ENCODE data around the gene DIDO1. TPM values are rescaled to one million over a fixed set of nuclear protein-coding genes. Genes with fewer than 3 reads are reported as not detected.
A peak's percentile ranks its signal among the peaks of the same experiment; 100 is the strongest.

The DIDO1 gene
- total and polyA plus RNA-seq, 2 of the 13 experiments (the other 11 are each of a cell fraction or from before 2014, with no cell fraction given) = 75.0 to 75.1 TPM

DNA sequence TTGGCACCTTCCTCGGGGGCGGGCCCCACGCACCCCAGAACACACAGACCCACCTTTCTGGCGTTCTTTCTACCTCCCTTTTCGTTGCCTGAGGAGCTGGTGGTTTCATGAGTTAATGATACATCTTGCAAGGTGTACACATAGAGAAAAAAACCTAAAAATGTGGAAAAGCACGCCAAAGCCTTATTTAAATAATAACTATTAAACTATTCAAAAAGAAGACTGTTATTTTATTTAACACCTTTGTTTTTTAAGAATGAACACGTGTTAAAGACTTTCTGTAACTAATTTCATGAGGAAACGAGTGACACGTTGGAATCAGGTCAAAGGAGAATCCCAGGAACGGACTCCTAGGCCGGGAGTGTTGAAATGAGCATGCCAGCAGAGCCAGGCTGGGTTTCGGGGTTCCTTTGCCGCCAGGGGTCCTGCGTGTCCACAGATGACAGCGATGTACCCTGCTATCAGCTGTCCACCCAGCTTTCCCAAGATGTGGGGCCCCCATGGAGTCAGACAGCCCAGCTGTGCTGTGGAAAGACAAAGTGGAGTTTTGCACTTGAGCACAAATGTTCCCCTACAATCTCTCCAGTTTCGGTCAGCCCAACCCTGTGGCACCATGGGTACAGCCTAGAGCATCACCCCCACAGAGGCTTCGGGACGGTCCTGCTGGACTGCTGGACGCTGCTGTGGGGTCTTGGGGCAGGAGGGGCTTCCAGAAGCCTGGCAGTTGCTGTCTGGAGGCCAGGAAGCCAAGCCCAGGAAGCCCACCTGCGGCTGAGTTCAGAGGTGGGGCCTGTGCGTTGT, 42.3 kb upstream of the DIDO1 start (continued):
- TF ChIP-seq, protein P1, sequence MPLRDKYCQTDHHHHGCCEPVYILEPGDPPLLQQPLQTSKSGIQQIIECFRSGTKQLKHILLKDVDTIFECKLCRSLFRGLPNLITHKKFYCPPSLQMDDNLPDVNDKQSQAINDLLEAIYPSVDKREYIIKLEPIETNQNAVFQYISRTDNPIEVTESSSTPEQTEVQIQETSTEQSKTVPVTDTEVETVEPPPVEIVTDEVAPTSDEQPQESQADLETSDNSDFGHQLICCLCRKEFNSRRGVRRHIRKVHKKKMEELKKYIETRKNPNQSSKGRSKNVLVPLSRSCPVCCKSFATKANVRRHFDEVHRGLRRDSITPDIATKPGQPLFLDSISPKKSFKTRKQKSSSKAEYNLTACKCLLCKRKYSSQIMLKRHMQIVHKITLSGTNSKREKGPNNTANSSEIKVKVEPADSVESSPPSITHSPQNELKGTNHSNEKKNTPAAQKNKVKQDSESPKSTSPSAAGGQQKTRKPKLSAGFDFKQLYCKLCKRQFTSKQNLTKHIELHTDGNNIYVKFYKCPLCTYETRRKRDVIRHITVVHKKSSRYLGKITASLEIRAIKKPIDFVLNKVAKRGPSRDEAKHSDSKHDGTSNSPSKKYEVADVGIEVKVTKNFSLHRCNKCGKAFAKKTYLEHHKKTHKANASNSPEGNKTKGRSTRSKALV (CRISPR knock-in tag; IDR thresholded peaks at IDR 0.05) = no peak
- TF ChIP-seq, protein P2, sequence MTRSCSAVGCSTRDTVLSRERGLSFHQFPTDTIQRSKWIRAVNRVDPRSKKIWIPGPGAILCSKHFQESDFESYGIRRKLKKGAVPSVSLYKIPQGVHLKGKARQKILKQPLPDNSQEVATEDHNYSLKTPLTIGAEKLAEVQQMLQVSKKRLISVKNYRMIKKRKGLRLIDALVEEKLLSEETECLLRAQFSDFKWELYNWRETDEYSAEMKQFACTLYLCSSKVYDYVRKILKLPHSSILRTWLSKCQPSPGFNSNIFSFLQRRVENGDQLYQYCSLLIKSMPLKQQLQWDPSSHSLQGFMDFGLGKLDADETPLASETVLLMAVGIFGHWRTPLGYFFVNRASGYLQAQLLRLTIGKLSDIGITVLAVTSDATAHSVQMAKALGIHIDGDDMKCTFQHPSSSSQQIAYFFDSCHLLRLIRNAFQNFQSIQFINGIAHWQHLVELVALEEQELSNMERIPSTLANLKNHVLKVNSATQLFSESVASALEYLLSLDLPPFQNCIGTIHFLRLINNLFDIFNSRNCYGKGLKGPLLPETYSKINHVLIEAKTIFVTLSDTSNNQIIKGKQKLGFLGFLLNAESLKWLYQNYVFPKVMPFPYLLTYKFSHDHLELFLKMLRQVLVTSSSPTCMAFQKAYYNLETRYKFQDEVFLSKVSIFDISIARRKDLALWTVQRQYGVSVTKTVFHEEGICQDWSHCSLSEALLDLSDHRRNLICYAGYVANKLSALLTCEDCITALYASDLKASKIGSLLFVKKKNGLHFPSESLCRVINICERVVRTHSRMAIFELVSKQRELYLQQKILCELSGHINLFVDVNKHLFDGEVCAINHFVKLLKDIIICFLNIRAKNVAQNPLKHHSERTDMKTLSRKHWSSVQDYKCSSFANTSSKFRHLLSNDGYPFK (CRISPR knock-in tag; IDR thresholded peaks at IDR 0.05; ENCODE audit: borderline replicate concordance) = no peak; the same call in 1 of the 2 replicates
- TF ChIP-seq ZSCAN30 (CRISPR knock-in tag; IDR thresholded peaks at IDR 0.05) (no peak), ZSCAN22 (CRISPR knock-in tag; IDR thresholded peaks at IDR 0.05) (no peak), MIXL1 (CRISPR knock-in tag; IDR thresholded peaks at IDR 0.05) (no peak), U2AF2 (IDR thresholded peaks at IDR 0.05; ENCODE audit: low read depth, low read length) (no peak), ZBTB20 (CRISPR knock-in tag; IDR thresholded peaks at IDR 0.05; ENCODE audit: borderline replicate concordance, low read depth) (no peak), ZNF607 (CRISPR knock-in tag; IDR thresholded peaks at IDR 0.05; ENCODE audit: borderline replicate concordance) (no peak; the same call in 1 of the 2 replicates), ZNF724P (CRISPR knock-in tag; IDR thresholded peaks at IDR 0.05; ENCODE audit: borderline replicate concordance) (no peak), JUN (CRISPR knock-in tag; IDR thresholded peaks at IDR 0.05) (0 out of 2 replicates have a peak, but pooled peaks have one; percentile 51), IRX3 (CRISPR knock-in tag; IDR thresholded peaks at IDR 0.05; ENCODE audit: borderline replicate concordance, low read depth) (no peak), ZSCAN25 (CRISPR knock-in tag; IDR thresholded peaks at IDR 0.05) (0 out of 2 replicates have a peak, but pooled peaks have one; percentile 50), KLF16 (CRISPR knock-in tag; IDR thresholded peaks at IDR 0.05) (no peak)
- TF ChIP-seq, protein P3, sequence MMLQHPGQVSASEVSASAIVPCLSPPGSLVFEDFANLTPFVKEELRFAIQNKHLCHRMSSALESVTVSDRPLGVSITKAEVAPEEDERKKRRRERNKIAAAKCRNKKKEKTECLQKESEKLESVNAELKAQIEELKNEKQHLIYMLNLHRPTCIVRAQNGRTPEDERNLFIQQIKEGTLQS (CRISPR knock-in tag; IDR thresholded peaks at IDR 0.05) = no peak
- TF ChIP-seq, protein P4, sequence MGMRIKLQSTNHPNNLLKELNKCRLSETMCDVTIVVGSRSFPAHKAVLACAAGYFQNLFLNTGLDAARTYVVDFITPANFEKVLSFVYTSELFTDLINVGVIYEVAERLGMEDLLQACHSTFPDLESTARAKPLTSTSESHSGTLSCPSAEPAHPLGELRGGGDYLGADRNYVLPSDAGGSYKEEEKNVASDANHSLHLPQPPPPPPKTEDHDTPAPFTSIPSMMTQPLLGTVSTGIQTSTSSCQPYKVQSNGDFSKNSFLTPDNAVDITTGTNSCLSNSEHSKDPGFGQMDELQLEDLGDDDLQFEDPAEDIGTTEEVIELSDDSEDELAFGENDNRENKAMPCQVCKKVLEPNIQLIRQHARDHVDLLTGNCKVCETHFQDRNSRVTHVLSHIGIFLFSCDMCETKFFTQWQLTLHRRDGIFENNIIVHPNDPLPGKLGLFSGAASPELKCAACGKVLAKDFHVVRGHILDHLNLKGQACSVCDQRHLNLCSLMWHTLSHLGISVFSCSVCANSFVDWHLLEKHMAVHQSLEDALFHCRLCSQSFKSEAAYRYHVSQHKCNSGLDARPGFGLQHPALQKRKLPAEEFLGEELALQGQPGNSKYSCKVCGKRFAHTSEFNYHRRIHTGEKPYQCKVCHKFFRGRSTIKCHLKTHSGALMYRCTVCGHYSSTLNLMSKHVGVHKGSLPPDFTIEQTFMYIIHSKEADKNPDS (CRISPR knock-in tag; IDR thresholded peaks at IDR 0.05) = no peak
- TF ChIP-seq, protein P5, sequence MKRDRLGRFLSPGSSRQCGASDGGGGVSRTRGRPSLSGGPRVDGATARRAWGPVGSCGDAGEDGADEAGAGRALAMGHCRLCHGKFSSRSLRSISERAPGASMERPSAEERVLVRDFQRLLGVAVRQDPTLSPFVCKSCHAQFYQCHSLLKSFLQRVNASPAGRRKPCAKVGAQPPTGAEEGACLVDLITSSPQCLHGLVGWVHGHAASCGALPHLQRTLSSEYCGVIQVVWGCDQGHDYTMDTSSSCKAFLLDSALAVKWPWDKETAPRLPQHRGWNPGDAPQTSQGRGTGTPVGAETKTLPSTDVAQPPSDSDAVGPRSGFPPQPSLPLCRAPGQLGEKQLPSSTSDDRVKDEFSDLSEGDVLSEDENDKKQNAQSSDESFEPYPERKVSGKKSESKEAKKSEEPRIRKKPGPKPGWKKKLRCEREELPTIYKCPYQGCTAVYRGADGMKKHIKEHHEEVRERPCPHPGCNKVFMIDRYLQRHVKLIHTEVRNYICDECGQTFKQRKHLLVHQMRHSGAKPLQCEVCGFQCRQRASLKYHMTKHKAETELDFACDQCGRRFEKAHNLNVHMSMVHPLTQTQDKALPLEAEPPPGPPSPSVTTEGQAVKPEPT (CRISPR knock-in tag; IDR thresholded peaks at IDR 0.05; ENCODE audit: low read depth) = peak; percentile 95

Data from HepG2 (cell line).